PC-3 (cell line): ENCODE results near the gene ACTG2.

Source experiments
- EZH2 ChIP-seq: fragments of 300-600 bp; sonication (generic); IDR thresholded peaks from one replicate; pipeline ENCODE4 v1.6.1; 2017; ENCODE audit warnings: antibody characterized with exemption, mild to moderate bottlenecking, low read length; ENCODE audit not compliant: unreplicated experiment
- EZH2phosphoT487 ChIP-seq: fragments of 300-600 bp; sonication (generic); IDR thresholded peaks from 2 replicates; pipeline ENCODE4 v1.6.1; 2018; ENCODE audit warnings: mild to moderate bottlenecking, antibody characterized with exemption, low read length, borderline replicate concordance
- TF ChIP-seq, protein P1 (sequence below): fragments of 300-600 bp; sonication (generic); conservative IDR thresholded peaks from 2 replicates; pipeline ENCODE4 v1.5.1; 2017; ENCODE audit warnings: antibody characterized with exemption, low read depth, mild to moderate bottlenecking, low read length

DNA sequence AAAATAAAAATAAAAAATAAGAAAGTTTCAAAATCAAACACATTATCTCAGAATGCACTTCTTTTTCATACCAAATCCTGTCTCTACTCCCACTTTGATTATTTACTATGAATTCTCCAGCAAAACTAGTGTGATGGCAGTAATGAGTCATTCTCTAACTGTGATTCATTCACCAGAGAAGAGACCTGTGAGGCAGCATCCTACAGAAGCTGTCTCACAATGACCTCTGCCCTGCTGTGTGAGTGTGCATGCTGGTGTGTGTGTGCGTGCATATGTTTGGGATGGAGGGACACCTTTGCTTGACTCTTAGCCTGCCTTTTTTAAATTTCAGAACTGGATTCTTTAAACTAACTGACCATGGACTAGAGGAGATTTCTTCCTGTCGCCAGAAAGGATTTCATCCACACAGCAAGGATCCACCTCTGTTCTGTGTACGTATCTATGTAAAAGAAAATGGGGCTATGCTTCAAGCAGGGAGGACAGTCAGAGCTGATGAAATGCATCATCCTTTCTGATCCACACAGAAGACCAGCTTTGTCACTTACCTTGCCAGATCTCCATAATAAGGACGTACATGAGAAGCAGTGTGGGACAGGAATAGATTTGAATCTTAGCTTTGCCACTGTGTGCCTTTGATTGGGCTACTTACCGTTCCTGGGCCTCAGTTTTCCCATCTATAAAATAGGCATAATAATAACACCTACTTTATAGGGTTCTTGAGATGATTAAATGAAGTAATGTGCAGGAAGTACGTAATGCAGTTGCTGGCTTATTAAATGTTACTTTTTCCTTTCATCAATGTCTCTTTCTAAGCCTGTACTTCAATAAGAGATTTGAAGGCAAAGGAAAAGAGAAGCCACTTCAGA lies 32.9 kb upstream of the ACTG2 start:
- TF ChIP-seq EZH2 (no peak), EZH2phosphoT487 (no peak)
- TF ChIP-seq, protein P1, sequence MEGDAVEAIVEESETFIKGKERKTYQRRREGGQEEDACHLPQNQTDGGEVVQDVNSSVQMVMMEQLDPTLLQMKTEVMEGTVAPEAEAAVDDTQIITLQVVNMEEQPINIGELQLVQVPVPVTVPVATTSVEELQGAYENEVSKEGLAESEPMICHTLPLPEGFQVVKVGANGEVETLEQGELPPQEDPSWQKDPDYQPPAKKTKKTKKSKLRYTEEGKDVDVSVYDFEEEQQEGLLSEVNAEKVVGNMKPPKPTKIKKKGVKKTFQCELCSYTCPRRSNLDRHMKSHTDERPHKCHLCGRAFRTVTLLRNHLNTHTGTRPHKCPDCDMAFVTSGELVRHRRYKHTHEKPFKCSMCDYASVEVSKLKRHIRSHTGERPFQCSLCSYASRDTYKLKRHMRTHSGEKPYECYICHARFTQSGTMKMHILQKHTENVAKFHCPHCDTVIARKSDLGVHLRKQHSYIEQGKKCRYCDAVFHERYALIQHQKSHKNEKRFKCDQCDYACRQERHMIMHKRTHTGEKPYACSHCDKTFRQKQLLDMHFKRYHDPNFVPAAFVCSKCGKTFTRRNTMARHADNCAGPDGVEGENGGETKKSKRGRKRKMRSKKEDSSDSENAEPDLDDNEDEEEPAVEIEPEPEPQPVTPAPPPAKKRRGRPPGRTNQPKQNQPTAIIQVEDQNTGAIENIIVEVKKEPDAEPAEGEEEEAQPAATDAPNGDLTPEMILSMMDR = no peak
